K562 (cell line): ENCODE measurements around the gene CARF. TPM values are rescaled to one million over a fixed set of nuclear protein-coding genes. Genes with fewer than 3 reads are reported as not detected.

Source experiments
- BCLAF1 ChIP-seq, 2 experiments: fragments of 450-650 bp in 1 of 2; IDR thresholded peaks; 2 replicates each; pipeline ENCODE4 v1.6.1; 2011 to 2017; ENCODE audit warnings: low read depth in 2 of 2, antibody characterized with exemption in 1 of 2, borderline replicate concordance in 1 of 2, low read length in 1 of 2, mild to moderate bottlenecking in 1 of 2, mixed read lengths in 1 of 2; ENCODE audit not compliant: control insufficient read depth in 1 of 2
- CHD1 ChIP-seq: fragments of 200-600 bp; sonication (generic); IDR thresholded peaks from one replicate; pipeline ENCODE4 v1.6.1; 2012; ENCODE audit warnings: mild to moderate bottlenecking, moderate library complexity, low read length, inconsistent platforms
- CHD4 ChIP-seq: fragments of 200-600 bp; sonication (generic); IDR thresholded peaks from 3 replicates; pipeline ENCODE4 v1.6.1; 2012; ENCODE audit warnings: low read depth, mild to moderate bottlenecking, mixed read lengths, low read length, inconsistent platforms; ENCODE audit not compliant: insufficient read depth, insufficient replicate concordance, poor library complexity, severe bottlenecking
- CLOCK ChIP-seq: fragments of 250-450 bp; sonication (Bioruptor Pico); IDR thresholded peaks from 2 replicates; pipeline ENCODE4 v1.4.0; 2020; ENCODE audit warnings: mild to moderate bottlenecking, moderate library complexity, borderline replicate concordance
- GTF2E2 ChIP-seq: fragments of 200-800 bp; sonication (Bioruptor generic); IDR thresholded peaks from 2 replicates; pipeline ENCODE4 v1.6.1; 2016; ENCODE audit warnings: missing genetic modification characterization, missing compliant biosample characterization
- HDAC2 ChIP-seq: fragments of 450-650 bp; IDR thresholded peaks from 2 replicates; pipeline ENCODE4 v1.6.1; 2016; ENCODE audit warnings: mild to moderate bottlenecking
- MCM3 ChIP-seq: fragments of 450-650 bp; IDR thresholded peaks from 2 replicates; pipeline ENCODE4 v1.6.1; 2016
- MCM5 ChIP-seq: fragments of 450-650 bp; IDR thresholded peaks from 2 replicates; pipeline ENCODE4 v1.6.1; 2016; ENCODE audit warnings: low read depth
- MCM7 ChIP-seq, 2 experiments: fragments of 450-650 bp; IDR thresholded peaks; 2 replicates each; pipeline ENCODE4 v1.6.1; 2016 to 2018
- MITF ChIP-seq: IDR thresholded peaks from 2 replicates; pipeline ENCODE4 v1.6.1; 2014; ENCODE audit warnings: antibody characterized with exemption
- MXD1 ChIP-seq: fragments of 250-450 bp; sonication (Bioruptor Pico); IDR thresholded peaks from 2 replicates; pipeline ENCODE4 v1.8.0; 2021; ENCODE audit warnings: borderline replicate concordance, mild to moderate bottlenecking, moderate library complexity; ENCODE audit not compliant: poor library complexity, severe bottlenecking
- NBN ChIP-seq: fragments of 450-650 bp; IDR thresholded peaks from 2 replicates; pipeline ENCODE4 v1.6.1; 2016; ENCODE audit warnings: low read depth, mild to moderate bottlenecking
- NFIC ChIP-seq: fragments of 450-650 bp; IDR thresholded peaks from 2 replicates; pipeline ENCODE4 v1.6.1; 2017; ENCODE audit warnings: mild to moderate bottlenecking, inconsistent platforms
- NFIX ChIP-seq: fragments of 250-450 bp; sonication (Bioruptor Pico); IDR thresholded peaks from 2 replicates; pipeline ENCODE4 v1.4.0; 2020; ENCODE audit warnings: low read depth, mild to moderate bottlenecking, moderate library complexity
- NRF1 ChIP-seq, 2 experiments: fragments of 450-650 bp; IDR thresholded peaks in 1 of 2; conservative IDR thresholded peaks in 1 of 2; 2 replicates each; pipeline ENCODE4 v1.6.1; 2014; ENCODE audit warnings: mild to moderate bottlenecking in 2 of 2
- RAD51 ChIP-seq: fragments of 450-650 bp; IDR thresholded peaks from 2 replicates; pipeline ENCODE4 v1.7.1; 2016; ENCODE audit warnings: low read depth, mild to moderate bottlenecking, borderline replicate concordance
- RFX5 ChIP-seq: IDR thresholded peaks from 2 replicates; pipeline ENCODE4 v1.6.1; 2011; ENCODE audit warnings: low read depth, mild to moderate bottlenecking, improper control_type of control experiment, low read length
- SMARCA5 ChIP-seq: fragments of 450-650 bp; IDR thresholded peaks from 2 replicates; pipeline ENCODE4 v1.6.1; 2016
- ZNF124 ChIP-seq: sonication (generic); formaldehyde crosslinking; IDR thresholded peaks from 2 replicates; pipeline ENCODE4 v1.8.1; 2022; ENCODE audit warnings: missing genetic modification reagents
- ZNF3 ChIP-seq: fragments of 250-450 bp; sonication (Bioruptor Pico); IDR thresholded peaks from 2 replicates; pipeline ENCODE4 v1.5.0; 2021; ENCODE audit warnings: mild to moderate bottlenecking, moderate library complexity
- ZNF695 ChIP-seq: fragments of 450-650 bp; formaldehyde crosslinking; IDR thresholded peaks from 2 replicates; pipeline ENCODE4 v1.4.0; 2020; ENCODE audit warnings: mild to moderate bottlenecking, moderate library complexity
- polyA plus RNA-seq, 8 experiments: library from polyadenylated mRNA; depleted of rRNA in 4 of 8; stranded (reverse) in 5 of 8; unstranded in 3 of 8; fragments of >200 nt; fragmentation: Nextera tagmentation in 2 of 8; fragmentation: Illumina TruSeq in 1 of 8; extraction: Ambion mirVana in 2 of 8; extraction: Trizol in 1 of 8; gene quantifications; 2 replicates each; pipeline versions ENCODE4 v1.2.1 to v1.2.3, GENCODE V29; 2011 to 2014; ENCODE audit warnings: inconsistent platforms in 1 of 8, missing spikeins in 1 of 8
- total RNA-seq, 7 experiments: library from RNA; depleted of rRNA in 6 of 7; stranded (reverse); fragments of >200 nt in 6 of 7; fragmentation: Illumina TruSeq in 2 of 7; extraction: Trizol in 2 of 7; gene quantifications; 2 replicates each; pipeline versions ENCODE4 v1.2.1 to v1.2.3, GENCODE V29; 2011 to 2021; ENCODE audit warnings: low replicate concordance in 1 of 7

The CARF gene
- total and polyA plus RNA-seq, 9 of the 15 experiments (the other 6 are each of a cell fraction or from before 2014, with no cell fraction given) = 0.31 to 4.2 (median 1.2) TPM

GRCh38 chr2:202870431-202871299 is 41.4 kb upstream of the CARF start (continued):
- TF ChIP-seq MXD1 (CRISPR knock-in tag) = no peak
- TF ChIP-seq NFIC = 0 out of 2 replicates have a peak, but pooled peaks have one; percentile 8
- TF ChIP-seq ZNF124 (CRISPR knock-in tag) = no peak
- TF ChIP-seq HDAC2 = 0 out of 2 replicates have a peak, but pooled peaks have one; percentile 35
- TF ChIP-seq BCLAF1 (IDR thresholded peaks at IDR 0.05; ENCODE audit: borderline replicate concordance in 1 of 2, control insufficient read depth in 1 of 2, low read depth in 2 of 2, low read length in 1 of 2) = no peak
- TF ChIP-seq ZNF3 (CRISPR knock-in tag) = no peak
- TF ChIP-seq SMARCA5 = no peak
- TF ChIP-seq RFX5 = no peak
- TF ChIP-seq CHD1 = no peak
- no peak for TF ChIP-seq MCM7 (IDR thresholded peaks at IDR 0.05)
- TF ChIP-seq MCM5 = no peak
- peak; percentile 19; the same call in 1 of the 2 replicates for TF ChIP-seq RAD51
- no peak for TF ChIP-seq NRF1 (conservative IDR thresholded peaks at IDR 0.05 in 1 of 2, IDR thresholded peaks at IDR 0.05 in 1 of 2)
- no peak for TF ChIP-seq CLOCK (CRISPR knock-in tag)
- no peak for TF ChIP-seq GTF2E2 (tag)
- TF ChIP-seq MITF = no peak
- TF ChIP-seq CHD4 = no peak
- no peak for TF ChIP-seq MCM3
- TF ChIP-seq NBN = no peak
- TF ChIP-seq NFIX = no peak
- no peak for TF ChIP-seq ZNF695
